Retina (tissue), 1 donor: ENCODE measurements around the gene STRA6.

Experiments used
- DNase-seq: peaks from one replicate; pipeline ENCODE4 v3.0.0-alpha.2; 2016

The STRA6 gene, protein sequence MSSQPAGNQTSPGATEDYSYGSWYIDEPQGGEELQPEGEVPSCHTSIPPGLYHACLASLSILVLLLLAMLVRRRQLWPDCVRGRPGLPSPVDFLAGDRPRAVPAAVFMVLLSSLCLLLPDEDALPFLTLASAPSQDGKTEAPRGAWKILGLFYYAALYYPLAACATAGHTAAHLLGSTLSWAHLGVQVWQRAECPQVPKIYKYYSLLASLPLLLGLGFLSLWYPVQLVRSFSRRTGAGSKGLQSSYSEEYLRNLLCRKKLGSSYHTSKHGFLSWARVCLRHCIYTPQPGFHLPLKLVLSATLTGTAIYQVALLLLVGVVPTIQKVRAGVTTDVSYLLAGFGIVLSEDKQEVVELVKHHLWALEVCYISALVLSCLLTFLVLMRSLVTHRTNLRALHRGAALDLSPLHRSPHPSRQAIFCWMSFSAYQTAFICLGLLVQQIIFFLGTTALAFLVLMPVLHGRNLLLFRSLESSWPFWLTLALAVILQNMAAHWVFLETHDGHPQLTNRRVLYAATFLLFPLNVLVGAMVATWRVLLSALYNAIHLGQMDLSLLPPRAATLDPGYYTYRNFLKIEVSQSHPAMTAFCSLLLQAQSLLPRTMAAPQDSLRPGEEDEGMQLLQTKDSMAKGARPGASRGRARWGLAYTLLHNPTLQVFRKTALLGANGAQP

DNA sequence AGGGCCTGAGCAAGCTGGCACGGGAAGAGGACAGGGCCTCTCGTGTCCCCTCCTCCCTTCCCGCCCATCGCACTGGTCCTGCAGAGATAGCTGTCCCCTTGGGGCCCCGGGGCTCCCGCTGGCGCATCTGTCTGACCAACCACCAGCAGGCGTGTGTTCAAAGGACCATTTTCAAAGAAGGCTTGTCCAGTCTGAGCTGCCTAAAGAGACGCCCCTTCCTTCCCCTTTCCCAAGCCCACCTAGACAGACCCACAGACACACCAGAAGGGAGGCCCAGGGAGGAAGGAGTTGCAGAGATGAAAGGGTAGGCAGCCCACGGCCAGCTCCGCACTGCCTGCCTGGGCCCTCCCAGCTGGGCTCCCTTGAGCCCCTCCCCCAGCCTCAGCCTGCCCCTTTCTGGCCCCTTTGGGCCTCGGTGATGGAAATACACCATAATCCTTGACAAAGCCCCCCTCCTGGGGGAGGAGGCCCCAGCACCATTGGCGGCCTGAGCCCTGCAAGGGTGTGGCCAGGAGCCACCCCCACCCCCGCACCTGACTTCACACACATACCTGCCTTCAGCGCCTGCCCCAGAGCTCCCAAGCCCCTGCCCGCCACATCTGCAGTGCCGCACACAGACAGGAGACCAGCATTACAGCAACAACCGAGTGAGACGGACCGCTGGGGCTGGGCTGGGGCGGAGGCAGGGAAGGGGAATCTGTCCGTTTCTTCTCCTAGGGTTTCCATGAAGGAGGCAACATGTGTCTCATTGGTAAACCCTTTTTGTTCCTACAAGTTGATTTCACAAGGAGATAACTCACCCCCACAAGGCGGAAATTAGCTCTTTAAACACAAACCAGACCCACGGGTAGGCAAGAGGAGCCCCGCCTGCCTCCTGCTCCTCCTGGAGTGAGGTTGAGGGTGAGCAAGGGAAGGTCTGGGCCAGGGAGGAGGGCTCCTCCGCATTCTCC is at the start of gene STRA6:
STRA6 (minus strand) TSS at position 336 of the 950 bp plus-strand sequence. CDS start 520 bp downstream, outside the sequence.
- DNase-seq = peak; percentile 89

DNA sequence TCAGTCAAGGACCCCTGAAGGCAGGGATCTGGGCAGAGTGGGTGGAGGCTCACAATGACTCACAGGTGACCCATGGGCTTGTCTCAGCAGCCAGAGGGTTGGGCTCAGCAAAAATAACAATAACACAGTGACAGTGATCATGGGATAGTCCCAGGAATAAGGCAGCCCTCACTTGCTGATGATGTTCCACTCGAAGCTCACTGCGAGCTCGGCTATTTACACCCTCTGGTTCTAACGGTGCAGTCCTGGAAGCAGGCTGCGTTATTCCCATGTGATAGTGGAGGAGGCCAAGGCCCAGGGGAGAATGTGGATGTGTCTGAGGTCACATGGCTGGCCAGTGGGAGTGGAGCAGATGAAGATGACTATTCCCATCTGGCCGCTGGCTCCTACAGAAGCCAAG is 49.7 kb upstream of the STRA6 start:
- DNase-seq = no peak

DNA sequence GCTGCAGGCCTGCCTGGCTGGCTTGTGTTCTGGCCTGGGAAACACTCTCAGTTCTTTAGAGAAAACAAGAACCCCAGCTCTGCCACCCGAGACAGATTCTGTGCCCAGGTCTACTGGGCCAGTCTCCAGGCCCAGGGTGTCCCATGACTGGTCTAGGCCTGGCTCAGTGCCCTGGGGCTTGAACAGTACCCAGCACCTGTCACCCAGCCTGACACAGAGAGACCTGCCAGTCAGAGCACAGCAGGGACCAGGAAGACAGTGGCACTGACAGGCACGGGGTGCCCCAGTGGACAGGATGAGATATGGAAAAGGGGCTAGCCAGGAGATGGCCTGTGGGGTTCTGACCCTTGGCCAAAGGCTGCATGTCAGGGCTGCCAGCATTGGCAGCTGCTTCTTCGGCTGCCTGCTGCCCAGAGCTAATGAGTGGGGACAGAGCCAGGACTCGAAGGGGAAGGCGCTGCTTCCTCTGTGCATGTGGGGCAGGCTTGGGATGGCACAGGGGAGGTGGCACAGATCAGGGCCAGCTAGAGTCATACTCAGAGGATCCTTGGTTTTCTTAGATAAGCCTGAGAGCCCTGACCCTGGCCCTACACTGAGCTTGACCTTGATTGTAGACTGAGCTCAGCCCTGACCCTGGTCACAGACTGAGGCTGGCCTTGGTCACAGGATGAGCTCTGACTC is 48.7 kb upstream of the STRA6 start:
- DNase-seq = no peak

DNA sequence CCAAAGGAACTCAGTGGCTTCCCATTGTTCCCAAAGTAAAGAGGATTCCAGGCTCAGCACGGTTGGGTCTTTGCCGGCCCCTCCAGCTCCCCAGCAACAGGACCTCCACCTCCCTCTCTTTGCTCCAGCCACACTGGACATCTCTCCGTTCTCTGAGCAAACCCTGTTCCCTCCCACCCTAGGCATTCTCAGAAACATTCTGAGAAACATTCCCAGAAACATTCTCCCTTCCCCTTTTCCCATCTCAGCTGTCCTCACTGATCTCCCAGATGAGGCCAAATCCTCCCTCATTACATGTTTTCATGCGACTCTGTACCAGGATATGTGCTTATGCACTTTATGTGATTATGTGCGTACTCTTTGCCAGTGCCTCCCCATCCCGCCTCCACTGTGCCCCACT is 47.7 kb upstream of the STRA6 start:
- no peak for DNase-seq

DNA sequence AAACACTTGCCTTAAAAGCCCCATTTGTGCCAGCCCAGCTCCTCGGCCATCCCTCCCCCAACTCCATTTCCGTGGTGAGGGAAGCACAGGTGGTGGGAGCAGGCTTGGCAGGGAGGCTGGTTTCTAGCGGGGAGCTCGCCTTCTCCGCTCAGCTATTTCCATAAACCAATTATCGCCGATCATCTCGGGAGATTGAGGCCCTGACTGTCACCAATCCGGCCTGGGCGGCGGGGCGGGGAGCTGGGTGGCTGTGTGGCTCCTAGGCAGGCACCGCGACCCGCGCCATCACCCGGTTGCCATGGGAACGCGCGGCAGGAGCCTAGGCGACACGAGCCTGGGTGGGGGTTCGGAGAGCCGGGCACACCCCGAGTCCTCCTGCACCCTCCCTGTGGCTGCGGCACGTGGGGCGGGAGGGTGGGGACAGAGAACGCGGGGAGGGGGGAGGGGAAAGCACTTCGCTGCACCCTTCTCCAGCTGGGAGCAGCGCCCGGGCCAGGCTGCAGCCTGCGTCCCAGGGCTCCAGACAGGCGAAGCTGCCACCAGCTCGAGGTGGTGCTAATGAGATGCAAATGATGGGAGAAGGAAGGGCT is 42.9 kb upstream of the STRA6 start:
- DNase-seq = peak; percentile 87

DNA sequence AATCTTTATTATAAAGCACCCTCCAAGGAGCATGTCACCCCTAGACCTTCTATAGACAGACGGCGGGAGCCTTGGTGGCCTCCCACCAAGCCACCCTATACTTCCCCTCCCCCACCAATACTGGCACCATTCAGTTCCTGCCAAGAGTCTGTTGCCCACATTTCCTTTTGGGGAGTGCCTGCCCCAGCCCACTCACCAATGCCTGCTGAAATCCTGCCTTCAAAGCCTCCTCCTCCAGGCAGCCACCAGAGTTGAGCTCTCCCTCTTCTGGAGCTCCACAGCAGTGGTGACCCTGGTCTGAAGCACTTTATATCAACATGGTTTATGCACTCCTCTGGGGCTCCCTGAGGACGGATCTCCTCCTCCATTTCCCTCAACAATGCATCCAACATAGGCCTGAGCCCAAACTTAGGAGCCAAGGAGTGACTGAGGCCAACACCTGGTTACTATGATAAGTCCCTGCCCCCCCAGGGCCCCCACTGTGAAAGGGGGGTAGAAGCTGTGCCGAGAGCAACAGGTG is 42.3 kb upstream of the STRA6 start:
- DNase-seq = no peak

DNA sequence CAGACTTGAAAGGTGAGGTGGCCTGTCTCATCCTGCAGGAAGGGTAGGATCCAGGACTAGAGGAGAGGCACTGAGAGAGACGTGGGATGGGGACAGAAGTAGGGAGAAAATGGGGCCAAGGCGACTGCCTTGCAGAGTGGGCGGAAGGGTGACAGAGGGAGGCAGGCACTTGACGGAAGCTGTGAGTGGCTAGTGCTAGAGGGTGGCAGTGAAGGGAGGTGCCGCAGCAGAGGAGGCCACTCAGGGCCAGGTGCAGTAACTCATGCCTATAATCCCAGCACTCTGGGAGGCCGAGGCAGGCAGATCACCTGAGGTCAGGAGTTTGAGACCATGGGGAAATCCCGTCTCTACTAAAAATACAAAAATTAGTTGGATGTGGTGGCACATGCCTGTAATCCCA is 40.8 kb upstream of the STRA6 start:
- DNase-seq = no peak

DNA sequence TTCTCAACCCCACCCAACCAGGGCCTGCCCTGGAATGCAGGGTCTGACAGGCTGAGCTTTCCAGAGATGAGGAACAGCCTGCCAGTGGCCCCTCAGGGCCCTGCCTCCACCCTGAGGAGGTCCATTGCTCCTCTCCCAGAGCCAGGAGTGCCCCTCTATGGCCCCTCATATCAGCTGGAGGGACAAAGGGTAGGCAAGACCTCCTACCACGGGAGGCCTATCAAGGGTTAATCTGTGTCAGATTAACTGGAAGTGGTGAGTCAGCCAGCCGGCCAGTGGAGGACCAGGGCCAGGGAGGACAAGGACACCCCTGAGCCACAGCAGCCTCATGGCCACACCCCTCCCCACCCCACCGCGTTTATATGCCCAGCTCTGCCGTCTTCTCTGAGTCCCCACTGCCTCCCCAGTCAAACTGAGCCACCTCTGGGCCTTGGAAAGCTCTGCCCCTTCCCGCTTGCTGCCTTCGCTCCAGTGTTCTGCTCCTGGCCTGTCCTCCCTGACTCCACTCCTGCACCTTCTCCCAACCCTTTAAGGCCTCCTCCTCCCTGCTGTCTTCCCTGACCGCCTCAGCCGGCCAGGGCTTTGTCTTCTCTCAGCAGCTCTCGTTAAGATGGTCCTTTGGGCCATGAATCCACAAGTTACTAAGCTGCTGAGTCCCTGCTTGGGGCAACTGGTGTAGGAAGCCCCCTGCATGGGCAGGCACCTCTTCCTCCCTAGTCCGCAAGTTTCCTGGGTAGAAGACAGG is 40.0 kb upstream of the STRA6 start:
- DNase-seq = peak; percentile 57

DNA sequence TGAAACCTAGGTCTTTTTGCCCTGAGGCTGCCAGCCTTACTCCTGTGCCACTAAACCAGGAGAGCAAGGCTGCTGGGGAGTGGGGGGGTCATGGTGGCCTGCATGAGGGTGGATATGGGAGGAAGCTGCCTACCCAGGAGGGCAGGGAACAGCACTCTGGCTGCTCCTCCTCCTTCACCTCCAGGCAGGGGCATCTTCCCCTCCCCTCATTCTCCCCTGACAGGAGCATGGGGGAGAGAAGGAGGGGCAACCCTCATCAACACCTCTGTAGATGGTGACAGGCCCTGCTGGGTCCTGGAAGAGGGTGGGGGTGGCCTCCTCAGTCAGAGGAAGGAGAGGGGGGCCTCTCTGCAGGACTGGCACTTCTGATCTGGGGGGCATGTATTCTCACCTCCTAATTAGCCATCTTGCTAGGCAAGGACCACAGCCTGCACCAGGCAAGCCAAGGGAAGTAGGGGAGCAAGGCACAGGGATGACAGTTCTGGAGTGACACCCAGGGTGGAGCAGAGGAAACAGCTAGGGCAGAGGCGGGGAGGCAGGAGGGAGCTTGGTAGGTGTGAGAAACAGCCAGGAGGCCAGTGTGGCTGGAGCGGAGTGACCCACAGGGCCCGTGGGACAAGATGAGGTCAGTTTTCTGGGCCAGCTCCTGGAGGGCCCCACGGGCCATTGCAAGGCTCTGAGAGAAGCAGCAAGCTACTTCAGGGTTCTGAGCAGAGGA is 38.5 kb upstream of the STRA6 start:
- no peak for DNase-seq

DNA sequence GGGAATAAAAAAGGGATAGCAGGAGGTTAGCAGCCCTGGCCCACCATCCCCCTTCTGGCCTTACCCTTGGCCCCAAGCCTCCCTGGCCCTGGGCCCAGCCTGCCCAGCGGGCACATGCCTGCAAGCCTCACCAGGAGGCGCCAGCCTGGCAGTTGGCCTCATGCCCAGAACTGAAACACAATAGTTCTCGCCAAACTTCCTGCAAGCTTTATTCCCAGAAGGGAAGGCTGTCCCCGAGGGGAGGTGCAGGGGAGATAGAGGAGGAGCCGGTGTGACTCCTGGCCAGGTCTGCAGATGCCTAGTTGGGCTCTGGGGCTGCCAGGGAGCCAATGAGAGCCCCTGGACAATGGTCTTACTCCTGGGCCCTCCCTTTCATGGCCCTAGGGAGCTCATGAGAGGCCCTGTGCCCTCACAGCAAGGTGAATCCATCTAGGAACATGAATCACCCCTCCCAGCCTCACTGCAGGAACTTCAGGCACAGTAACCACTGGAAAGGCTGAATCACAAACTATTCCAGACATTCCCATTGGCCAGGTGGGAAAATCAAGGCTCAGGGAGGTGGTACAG is 37.5 kb upstream of the STRA6 start:
- DNase-seq = peak; percentile 57

DNA sequence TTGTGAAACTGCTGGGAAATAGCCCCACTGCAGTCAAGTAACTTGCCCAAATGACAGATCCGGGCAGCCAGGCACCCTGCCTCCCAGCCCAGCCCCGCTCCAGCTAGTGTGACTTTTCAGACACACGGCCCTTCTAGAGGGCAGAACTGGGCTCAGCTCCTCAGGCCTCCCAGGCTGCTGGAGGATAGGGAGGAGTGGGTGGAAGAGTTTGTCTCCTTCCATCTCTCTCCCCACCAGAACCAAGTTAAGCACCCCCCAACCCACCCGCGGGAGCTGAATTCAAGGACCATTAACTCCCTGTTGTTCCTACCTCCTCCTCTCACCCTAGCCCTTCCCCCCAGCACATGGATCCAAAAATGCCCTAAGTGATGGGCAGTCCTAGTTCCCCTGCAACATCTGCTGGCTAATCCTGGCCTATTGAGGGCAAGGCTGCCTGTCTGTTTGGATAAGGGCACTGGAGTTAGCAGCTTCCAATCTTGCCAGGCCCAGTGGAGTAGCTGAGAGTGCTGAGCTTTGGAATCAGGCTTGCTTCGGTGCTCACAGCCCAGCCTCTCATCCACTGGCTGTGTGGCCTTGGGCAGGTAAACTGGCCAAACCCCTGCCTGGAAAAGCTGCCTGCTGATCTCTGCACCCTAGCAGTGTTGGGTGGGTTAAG is 36.6 kb upstream of the STRA6 start:
- DNase-seq = peak; percentile 43

DNA sequence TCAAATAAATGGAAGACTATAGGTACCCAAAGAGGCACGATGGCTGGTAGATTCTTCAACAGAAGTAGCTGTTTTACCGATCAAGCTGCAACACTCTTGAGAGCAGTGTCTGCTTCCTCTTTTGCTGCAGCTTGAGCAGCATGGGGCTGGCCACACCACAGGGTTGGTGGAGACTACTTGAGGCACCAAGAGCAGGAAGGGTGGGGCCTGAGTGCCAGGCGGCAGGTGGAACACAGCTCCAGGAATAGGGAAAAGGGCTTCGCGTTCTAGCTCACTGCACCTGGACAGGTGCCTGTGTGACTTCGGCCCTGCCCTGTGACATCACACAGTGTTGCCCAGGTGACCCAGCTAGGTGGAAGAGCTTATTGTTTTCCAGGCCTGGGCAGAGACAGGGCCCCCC is 33.4 kb upstream of the STRA6 start, which contains the start of gene CCDC33:
CCDC33 (plus strand) TSS at position 365 of the 400 bp plus-strand sequence. CDS start 394 bp downstream, outside the sequence.
- no peak for DNase-seq

DNA sequence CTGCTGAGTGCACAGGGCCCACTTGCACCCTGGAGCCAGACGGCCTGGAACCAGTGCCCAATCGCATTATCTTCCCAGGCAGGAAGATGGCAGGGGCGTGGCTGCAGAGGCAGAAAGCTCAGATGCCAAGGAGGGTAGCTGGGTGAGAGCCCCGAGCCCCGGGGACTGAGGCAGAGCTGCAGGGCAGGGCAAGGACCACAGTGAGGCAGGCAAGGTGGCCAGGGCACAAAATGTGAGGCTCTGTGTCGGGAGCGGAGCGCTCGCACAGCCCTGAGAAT is 31.9 kb upstream of the STRA6 start:
- DNase-seq = no peak

DNA sequence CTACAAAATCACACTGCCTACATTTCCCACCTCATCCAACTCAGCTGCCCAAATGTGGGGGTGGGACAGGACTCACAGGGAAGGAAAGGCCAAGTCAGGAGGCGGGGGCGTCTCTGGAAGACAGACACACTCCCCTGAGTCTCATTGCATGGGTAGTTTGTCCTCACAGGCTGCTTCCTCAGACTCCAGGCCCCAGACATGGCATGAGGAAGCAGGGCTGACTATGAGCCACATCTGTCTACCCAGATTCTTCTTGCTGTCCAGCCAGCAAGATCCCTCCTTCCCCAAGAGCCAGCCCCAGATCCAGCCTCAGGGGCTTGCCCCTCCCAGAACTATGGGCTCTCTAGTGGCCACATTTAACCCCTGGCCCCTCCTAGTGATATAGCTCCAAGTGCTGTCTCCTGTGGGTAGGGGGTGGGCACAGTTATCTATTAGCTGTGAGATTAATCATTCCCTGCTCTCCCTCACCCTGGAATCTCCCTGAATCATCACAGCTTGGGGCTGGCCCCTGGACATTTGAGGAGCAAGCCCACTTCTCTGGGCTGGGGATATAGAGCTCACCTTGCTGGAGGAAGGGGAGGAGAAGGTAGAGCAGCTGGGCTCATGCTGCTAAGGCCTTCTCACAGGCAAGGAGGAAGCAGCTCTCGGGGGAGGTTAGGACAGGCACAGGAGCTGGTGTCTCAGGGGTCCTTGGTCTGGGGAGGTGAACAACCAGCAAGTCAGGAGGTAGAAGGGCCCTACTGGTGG is 31.4 kb upstream of the STRA6 start:
- no peak for DNase-seq

DNA sequence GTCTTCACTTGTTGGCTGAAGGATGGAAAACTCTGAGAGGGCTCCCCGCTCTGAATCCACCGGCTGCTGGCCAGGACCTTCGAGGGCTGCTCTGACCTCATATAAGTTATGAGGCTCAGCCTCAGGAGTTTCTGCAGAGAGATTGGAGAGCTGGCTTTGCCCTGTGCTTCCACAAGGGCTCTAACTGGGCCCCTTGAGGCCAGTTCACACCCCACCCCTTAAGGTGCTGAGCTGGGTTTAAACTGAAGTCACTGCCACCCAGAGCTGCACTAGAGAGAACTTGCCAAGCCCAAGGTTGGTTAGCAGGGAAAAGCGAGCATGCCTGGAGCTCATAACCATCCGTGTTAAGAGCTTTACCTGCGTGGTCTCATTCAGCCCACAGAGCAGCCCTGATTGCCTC is 30.8 kb upstream of the STRA6 start:
- no peak for DNase-seq

DNA sequence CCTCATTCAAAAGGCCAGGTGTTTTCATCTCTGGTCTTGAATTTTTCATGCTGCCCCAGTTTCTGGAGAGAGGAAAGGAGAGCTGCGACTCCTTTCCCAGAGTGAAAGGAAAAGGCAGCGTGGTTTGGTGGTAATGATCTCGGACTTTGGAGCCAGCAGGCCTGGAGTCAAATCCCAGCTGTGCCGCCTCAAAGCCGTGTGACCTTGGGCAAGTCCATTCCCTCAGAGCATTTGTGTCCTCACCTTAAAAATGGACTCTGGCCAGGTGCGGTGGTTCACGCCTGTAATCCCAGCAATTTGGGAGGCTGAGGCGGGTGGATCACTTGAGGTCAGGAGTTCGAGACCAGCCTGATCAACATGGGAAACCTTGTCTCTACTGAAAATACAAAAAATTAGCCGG is 28.9 kb upstream of the STRA6 start:
- DNase-seq = no peak

DNA sequence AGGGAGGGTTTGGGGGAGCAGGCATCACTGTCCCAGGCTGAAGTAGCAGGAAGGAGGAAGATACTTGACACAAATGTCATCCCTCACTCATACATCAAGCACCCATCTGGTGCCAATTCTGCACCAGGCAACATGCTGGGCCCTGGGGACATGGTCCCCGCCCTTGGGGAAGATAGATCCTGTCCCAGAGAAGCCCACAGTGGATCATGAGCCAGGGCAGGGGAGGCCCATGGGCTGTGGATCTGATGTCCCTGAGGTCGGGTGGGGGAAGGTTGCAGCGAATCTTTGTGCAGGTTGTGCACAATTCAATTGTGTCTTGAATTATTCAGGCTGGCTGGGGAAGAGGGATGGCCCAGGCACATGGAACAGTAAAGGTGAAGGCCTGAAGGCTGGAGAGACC is 27.1 kb upstream of the STRA6 start:
- DNase-seq = no peak

DNA sequence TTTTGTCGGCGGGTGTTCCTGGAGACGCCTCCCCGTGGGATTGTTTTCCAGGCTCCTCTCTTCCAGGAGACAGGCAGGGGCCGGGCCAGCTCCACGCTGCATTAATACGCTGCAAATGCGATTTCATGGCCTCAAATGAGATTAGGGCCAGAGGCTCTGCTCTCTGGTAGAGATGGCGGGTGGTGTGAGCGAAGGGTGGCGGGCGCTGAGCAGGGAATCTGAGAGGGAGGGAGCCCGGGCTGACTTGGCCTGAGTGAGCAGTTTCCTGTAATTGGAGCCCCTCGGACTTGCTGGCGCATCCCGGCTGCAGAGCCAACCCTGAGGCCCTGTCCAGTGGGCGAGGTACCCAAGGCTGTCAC is 26.1 kb upstream of the STRA6 start:
- peak; percentile 69 for DNase-seq
